Subcutaneous adipose tissue (tissue), 4 donors: ENCODE data around the gene PLEK. TPM values are rescaled to one million over a fixed set of nuclear protein-coding genes. Genes with fewer than 3 reads are reported as not detected.

Experiments
- total RNA-seq, 4 donors: library from RNA; depleted of rRNA; stranded (reverse); fragments of >200 nt; gene quantifications; one replicate each; pipeline ENCODE4 v1.1.0, GENCODE V29; 2016
- TF ChIP-seq, protein P1 (sequence below): fragments of 450-650 bp; IDR thresholded peaks from one replicate; pipeline ENCODE4 v1.5.1; 2016; ENCODE audit warnings: low read depth, mild to moderate bottlenecking, control low read depth, antibody characterized with exemption, moderate library complexity

Gene PLEK
- total RNA-seq, 4 donors from 2014 or later = 19.0 to 62.9 (median 31.8) TPM

DNA sequence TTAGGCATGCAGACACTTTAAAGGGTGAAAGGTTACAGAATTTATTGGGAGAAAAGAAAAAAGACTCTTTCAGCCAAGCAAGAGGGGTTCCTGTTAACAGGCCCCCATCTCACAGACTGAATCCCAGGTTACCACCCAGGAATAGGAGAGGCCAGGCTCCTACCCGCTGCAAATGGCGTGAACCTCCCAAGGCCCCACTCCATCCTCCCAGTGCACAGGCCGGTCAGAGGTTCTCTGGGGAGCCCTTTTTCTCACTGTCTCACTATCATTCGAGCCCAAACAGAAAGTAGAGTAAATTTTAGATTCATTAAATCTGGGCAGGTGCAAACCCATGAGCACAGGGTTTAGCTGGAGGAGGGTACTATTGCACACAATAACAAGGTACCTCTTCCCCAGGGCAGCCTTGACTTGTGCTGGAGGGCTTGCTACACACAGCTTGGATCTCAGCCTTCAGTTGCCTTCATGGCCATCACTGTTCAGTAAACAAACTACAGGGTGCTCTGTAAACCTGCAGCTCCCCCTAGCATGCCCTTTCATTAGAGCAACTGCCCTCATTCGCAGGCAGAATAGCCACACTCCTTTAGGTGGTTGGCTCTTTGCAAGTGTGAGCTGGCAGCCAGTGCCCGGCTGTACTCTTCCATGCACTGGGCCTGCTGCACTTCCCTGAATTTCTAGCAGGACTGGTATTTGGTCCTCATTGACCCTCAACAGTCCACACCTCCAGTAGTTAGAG is 7.3 kb upstream of the PLEK start:
- TF ChIP-seq, protein P1, sequence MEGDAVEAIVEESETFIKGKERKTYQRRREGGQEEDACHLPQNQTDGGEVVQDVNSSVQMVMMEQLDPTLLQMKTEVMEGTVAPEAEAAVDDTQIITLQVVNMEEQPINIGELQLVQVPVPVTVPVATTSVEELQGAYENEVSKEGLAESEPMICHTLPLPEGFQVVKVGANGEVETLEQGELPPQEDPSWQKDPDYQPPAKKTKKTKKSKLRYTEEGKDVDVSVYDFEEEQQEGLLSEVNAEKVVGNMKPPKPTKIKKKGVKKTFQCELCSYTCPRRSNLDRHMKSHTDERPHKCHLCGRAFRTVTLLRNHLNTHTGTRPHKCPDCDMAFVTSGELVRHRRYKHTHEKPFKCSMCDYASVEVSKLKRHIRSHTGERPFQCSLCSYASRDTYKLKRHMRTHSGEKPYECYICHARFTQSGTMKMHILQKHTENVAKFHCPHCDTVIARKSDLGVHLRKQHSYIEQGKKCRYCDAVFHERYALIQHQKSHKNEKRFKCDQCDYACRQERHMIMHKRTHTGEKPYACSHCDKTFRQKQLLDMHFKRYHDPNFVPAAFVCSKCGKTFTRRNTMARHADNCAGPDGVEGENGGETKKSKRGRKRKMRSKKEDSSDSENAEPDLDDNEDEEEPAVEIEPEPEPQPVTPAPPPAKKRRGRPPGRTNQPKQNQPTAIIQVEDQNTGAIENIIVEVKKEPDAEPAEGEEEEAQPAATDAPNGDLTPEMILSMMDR = no peak

DNA sequence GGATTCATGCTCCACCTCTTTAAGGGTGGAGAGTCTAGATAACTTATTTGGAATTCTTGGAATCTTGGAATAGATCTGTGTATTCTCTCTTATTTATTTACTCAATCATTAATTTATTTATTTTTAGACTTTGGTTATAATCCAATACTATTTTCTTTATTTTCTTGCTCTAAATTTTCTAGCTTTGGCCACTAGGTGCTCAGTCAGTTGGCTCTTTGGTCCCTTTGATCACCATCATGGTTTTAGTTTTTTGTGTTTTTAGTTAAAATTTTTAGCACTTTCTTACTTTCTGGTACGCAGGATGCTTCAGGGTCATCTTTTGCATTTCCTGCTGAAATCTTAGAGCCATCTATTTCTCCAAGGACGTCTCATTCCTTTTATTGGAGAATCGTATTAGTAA is 5.2 kb upstream of the PLEK start:
- TF ChIP-seq, protein P1 = no peak

DNA sequence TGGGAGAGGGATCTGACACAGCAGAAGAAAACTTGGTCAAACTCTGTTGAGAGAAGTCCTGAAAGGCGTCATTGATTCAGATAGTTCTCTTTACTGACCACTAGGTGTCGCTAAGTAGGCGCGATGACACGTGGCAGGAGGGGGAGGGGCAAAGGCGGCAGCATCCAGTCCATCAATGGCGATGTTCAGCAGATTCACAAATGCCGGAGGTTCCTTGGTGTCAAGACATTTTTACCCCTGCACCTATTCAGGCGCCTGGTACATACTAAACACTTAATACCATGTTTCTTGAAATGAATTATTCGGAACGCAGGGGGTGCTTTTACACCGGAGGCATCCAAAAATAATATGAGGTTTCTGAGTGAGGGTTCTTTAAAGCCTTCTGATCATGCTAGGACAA is 3.0 kb upstream of the PLEK start:
- TF ChIP-seq, protein P1 = no peak

DNA sequence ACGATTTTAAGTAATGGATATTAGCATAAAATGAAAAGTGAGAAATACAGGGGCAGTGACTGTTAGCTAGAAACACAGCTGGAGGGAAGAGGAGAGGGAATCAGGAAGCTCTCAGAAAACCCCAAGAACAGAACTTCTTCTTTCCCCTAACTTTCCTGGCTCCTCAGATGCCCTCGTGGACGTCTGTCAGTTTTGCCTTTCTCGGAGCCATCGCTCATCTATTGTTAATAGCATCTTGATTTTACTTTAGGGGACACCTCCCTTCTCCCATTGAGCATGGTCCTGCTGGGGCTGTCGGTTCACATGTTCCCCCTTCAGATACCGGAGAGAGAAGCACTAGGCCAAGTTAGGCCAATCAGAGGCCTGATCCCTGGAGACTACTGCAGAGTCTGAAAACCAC is 2.3 kb upstream of the PLEK start:
- TF ChIP-seq, protein P1 = no peak

DNA sequence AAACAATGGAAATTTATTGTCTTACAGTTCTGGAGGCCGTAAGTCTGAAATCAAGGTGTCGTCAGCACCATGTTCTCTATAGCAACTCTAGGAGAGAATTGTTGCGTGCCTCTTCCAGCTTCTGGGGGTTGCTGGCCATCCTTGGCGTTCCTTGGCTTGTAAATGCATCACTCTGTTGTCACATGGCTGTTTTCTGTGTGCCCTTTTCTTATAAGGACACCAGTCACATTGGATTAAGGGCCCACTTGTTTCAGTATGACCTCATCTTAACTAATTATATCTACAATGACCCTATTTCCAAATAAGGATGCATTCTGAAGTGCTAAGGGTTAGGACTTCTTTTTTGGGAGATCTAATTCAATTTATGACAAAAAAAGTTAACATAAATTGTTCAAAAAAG is 1.4 kb upstream of the PLEK start:
- TF ChIP-seq, protein P1 = no peak

DNA sequence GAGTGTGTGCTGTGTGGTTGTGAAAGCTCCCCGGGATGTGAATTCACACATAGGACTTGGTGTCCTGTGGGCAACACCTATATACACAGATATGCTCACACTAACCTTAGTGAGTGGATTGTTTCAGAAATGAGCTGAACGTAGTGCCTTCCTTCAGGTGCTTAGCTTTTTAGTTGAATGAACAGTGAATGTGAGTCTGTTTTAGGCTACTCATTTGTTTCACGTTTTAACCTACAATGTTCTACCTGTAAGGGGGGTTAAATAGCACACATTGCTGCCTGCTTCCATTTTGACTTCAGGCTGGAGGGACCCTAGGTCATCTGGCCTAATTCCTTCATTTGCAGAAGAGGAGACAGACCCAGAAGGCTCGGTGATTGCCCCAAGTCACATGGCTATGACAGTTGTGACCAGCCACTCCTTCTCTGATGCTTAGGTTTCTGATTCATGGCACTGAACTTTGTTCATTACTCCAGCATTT is 1.0 kb downstream of the PLEK start:
- TF ChIP-seq, protein P1 = no peak

DNA sequence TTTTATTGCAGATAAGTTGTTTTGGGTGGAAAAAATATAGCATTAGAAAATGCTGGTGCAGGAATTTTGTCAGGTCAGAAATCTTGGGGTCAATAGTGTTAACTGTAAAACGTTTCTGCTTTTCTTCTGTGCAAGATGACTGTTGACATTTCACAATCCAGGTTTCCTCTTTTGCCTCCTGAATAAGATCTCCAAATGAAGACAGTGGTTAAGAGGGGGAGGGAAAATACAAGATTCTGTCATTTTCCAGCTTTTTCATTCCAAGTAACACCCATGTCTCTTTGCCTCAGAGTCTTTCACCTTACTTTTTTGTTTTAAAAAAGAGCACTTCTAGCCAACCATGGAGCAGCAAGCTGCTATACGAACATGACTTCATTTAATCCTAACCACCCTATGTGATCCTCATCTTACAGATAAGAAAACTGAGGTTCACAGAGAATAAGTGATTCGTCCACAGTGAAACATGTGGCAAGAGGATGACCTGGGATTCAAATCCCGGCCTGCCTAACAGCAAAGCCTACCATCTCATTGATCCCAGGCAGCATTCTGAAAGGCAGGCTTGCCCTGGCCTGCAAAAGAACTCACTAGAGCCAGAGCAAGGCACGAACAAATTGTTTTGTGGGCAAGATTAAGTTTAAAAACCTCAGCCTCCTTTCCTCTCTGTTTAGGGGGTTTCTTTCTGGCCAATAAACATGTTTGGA is 3.0 kb downstream of the PLEK start:
- TF ChIP-seq, protein P1 = no peak
